ES-I3 (cell line): ENCODE results near the gene GALNT18.

Source experiments
- H3K36me3 ChIP-seq: 2 replicates; pipeline ENCODE4 v1.6.1; 2013; ENCODE audit warnings: mild to moderate bottlenecking, low read length, control low read depth, moderate library complexity; ENCODE audit not compliant: insufficient read depth
- H3K4me1 ChIP-seq: 2 replicates; pipeline ENCODE4 v1.6.1; 2013; ENCODE audit warnings: mild to moderate bottlenecking, control low read depth, low read length; ENCODE audit not compliant: insufficient read depth
- H3K9ac ChIP-seq: 2 replicates; pipeline ENCODE4 v1.6.1; 2013; ENCODE audit warnings: low read depth, mild to moderate bottlenecking, low read length, moderate library complexity
- H3K9me3 ChIP-seq: 2 replicates; pipeline ENCODE4 v1.6.1; 2013; ENCODE audit warnings: mild to moderate bottlenecking, low read length, moderate library complexity; ENCODE audit not compliant: control insufficient read depth, insufficient read depth

Gene GALNT18

DNA sequence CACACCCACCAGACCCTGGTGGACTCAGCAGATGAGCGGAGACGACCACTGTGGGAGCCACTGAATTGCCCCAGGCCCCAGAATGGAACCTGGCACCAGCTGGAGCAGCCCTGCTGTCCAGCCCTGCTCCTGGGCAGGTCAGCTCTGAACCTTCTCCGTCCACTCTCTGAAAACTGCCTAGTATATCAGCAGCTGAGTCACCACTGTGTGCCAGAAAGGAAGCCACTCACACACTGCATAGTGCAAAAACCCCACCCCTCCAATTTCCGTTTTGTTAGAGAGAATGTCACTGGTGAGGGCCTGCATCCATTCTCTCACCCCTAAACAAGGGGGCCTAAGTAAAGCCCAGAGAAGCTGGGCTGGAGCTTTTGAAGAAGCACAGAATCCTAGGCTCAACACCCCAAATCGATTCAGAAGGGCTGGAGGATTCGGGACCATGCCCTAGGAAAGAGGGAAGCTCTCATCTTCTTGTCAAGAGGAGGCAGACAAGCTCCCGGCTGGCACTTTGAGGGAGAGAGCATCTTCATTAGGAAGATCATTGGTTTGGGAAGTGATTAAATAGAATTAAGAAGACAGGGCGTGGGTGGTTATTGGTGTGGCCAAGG lies 44.5 kb downstream of the GALNT18 start:
- H3K9ac ChIP-seq, result no peak overlapping the region
- H3K9me3 ChIP-seq, result no peaks in the 10 kb centered on the region
- H3K36me3 ChIP-seq, result no peaks in the 10 kb centered on the region
- H3K4me1 ChIP-seq, result no peaks in the 10 kb centered on the region

DNA sequence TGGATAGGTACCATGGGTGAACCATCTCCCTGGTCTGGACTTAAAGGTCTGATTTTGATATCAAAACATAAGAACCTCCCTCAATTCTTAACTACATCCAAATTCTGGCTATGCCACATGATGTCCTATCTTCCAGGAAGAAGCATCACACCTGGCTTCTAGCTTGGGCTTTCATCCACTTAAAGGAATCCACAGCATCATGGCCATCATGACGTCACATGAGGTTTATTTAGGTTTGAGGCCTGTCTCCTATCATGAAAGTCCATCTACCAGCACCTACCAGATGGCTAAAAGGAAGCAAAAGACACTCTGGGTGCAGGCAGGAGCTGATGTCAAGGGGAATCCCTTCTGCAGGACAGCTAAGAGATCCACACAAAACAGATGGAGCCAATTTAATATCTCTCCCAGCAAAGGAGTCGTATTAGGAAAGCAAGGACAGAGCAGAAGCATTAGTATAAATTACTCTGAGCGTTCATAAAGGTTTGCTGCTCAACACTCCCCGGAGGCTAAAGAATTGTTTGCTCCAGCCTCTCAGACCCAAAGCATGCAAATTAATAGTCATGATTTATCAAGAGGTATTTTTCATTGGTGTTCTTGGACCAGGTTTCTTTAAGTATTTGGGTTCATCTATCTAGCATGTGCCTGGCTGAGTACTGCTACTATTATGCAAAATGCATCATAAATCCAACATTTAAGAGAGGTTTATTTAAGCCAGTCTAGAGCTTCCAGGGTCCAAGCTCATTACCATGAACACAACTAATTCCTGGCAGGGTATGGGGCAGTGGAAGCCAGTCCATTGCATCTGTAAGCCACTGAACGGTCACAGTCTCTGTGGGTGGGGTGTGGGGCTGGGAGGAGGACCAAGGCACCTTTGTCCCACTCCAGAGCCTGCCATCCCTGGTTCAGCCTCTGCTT lies 47.2 kb downstream of the GALNT18 start:
- no peaks in the 10 kb centered on the region for H3K4me1 ChIP-seq
- no peaks in the 10 kb centered on the region for H3K9me3 ChIP-seq
- H3K36me3 ChIP-seq, result no peaks in the 10 kb centered on the region
- no peak overlapping the region for H3K9ac ChIP-seq

DNA sequence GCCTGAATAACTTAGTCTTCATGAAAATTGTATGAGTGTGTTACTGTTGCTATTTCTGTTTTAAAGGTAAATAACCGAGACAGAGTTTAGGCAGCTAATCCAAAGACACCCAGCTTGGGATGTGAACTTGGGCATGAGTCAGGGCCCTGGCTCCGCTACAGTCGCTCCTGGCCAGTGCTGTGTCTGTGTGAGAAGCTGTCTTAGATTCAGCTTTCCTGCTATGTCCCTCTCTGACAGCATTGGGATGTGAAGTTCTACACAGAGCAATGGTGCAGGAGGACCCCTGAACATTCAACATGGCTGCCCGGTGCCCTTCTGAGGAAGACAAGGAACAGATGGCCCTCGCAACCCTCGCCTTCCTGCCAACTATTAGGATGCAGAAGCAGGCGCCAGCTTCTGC lies 49.4 kb downstream of the GALNT18 start:
- H3K4me1 ChIP-seq, result no peaks in the 10 kb centered on the region

DNA sequence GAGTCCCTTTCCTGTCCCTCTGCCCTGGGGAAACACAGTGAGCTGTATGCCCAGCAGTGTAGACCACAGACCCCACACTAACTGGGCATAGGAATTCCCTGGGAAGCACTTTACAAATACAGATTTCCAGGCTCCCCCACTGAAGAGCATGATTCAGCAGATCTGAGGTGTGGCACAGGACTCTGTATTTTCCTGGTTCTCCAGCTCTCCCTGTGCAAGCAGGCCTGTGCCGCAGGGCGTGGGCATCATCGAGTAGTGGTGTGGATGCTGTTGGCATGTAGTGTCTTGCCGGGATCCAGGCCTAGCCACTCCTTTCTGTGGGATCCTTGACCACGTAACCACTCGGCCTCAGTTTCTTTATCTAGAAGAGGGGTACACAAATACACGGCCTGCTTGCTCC lies 49.9 kb downstream of the GALNT18 start:
- no peaks in the 10 kb centered on the region for H3K36me3 ChIP-seq
- H3K9ac ChIP-seq, result no peak overlapping the region
- 0 out of 2 replicates have a peak, but pooled peaks cover 2% of the 10 kb centered on the region for H3K4me1 ChIP-seq
- H3K9me3 ChIP-seq, result no peaks in the 10 kb centered on the region

More for the DNA sequence above, 49.4 kb downstream of the GALNT18 start:
- H3K36me3 ChIP-seq, result no peaks in the 10 kb centered on the region
- H3K9ac ChIP-seq, result no peak overlapping the region
- no peaks in the 10 kb centered on the region for H3K9me3 ChIP-seq

DNA sequence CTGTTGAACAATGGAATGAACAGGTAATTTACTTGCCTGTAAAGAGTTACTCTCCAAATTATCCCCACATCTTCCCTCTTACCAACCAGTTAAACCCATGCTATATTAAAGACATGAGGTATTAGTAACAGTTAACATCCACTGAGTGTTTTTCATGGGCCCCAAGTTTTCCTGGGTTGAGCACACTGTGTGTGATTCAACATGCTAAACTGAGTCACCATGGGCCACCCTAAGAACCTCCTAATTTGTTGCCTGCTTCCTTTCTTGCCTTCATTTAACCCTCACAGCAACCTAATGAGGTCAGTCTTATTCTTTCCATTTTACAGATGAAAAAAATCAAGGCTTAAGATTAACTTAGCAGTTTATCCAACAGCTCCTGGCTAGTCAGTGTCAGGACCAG lies 51.0 kb downstream of the GALNT18 start:
- Histone ChIP-seq H3K9me3 (no peaks in the 10 kb centered on the region), H3K9ac (no peak overlapping the region), H3K4me1 (0 out of 2 replicates have a peak, but pooled peaks cover 4% of the 10 kb centered on the region), H3K36me3 (no peaks in the 10 kb centered on the region)

DNA sequence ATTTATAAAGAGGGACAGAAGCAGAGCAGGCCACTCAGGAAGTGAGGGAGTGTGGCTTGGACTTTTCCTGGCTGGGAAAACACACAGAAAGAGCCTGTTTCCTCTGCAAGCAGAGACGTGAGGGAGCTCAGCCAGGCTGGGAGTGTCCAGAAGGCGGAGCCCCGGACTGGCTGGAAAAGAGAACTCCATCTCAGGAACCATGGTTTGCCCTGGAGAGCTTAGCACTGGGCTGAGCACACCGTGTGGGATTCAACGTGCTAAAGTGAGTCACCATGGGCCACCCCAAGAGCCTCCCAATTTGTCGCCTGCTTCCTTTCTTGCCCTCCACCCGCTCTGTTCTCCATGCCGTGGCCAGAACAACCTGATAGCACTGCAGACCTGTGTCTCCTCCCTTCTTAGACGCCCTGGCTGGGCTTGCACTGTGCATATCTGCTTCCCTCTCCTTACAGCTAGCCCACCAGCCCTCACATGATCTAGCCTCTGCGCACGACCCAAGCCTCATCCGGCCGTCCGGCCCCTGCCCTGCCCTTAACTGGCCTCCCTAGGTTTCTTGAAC lies 51.8 kb downstream of the GALNT18 start:
- Histone ChIP-seq H3K9me3 (no peaks in the 10 kb centered on the region), H3K9ac (no peak overlapping the region), H3K36me3 (no peaks in the 10 kb centered on the region), H3K4me1 (0 out of 2 replicates have a peak, but pooled peaks cover 4% of the 10 kb centered on the region)

DNA sequence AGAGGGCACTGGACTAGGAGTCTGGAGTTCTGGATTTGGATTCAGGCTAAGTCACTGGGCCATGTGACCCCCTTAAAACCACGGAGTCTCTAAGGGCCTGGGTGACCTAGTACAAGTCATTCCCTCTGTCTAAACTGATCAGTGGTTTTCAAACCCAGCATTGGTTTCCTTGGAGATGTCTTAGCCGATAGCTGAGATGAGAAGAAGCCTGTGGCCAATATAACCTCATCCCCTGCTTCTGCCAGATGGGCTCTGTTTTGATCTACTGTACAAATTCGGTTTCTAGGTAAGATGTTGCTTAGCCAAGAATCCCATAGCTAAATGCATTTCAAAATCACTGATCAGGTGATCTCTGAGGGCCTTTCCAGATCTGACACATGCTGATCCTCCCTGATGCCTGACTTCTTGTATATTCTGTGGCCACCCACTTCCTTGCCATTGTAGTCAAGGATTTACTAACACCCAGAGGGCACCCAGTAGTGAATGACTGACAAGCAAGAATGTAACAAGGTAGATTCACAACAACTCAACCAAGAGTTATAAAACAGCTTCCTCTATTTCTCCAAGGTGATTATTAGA lies 53.1 kb downstream of the GALNT18 start:
- Histone ChIP-seq H3K9ac (no peak overlapping the region), H3K36me3 (no peaks in the 10 kb centered on the region), H3K9me3 (no peaks in the 10 kb centered on the region), H3K4me1 (0 out of 2 replicates have a peak, but pooled peaks cover 4% of the 10 kb centered on the region)

DNA sequence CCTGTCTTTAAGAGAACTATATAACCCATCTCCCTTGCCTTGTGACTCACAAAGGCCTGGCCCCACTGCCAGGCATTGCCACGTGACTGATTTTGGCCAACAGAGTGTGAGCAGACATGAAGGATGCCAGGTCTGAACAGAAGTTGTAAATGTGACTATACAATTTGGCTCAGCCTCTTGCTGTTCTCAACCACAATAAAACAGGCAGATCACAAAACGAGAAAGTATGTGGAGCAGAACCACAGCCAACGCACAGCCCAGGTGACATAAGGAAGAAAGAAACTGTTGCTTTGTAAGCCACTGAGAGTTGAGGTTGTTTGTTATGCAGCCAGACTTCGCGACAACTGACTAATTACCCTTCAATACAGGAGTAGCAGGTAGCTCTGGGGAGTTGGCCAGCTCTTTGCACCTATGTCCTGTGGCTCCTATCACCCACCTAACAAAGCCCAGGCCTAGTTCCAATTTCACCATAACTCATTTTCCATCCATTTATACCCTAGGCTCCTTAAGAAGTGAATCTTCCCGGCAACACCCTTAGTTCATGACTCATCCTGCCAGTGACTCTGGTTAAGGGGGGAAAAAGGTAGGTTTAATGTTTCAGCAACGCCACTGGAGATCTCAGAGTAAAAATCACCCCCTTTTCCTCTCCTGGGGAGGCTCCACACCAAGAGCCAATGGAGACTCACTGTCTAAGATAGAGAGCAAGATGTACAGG lies 53.7 kb downstream of the GALNT18 start:
- Histone ChIP-seq H3K36me3 (no peaks in the 10 kb centered on the region), H3K9me3 (no peaks in the 10 kb centered on the region), H3K9ac (no peak overlapping the region), H3K4me1 (0 out of 2 replicates have a peak, but pooled peaks cover 4% of the 10 kb centered on the region)

DNA sequence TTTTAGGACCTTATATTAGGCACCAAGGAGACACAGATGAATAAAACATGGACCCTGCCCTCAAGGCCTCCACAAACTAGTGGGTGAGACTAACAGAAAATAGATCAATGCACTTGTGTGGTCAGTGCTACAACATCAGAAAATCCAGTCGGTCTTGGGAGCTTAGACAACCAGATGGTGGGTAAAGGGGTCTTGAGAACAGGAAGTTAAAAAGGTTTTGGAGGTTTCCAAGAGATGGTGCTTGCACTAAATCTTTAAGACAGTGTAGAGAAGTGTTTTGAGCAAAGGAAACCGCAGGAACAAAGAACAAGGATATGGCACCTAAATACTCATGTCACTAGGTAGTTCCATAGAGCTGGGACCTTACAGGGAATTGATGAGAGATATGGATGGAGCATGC lies 56.2 kb downstream of the GALNT18 start:
- no peak overlapping the region for H3K9ac ChIP-seq
- H3K4me1 ChIP-seq, result 0 out of 2 replicates have a peak, but pooled peaks cover 4% of the 10 kb centered on the region
- no peaks in the 10 kb centered on the region for H3K36me3 ChIP-seq
- H3K9me3 ChIP-seq, result no peaks in the 10 kb centered on the region

DNA sequence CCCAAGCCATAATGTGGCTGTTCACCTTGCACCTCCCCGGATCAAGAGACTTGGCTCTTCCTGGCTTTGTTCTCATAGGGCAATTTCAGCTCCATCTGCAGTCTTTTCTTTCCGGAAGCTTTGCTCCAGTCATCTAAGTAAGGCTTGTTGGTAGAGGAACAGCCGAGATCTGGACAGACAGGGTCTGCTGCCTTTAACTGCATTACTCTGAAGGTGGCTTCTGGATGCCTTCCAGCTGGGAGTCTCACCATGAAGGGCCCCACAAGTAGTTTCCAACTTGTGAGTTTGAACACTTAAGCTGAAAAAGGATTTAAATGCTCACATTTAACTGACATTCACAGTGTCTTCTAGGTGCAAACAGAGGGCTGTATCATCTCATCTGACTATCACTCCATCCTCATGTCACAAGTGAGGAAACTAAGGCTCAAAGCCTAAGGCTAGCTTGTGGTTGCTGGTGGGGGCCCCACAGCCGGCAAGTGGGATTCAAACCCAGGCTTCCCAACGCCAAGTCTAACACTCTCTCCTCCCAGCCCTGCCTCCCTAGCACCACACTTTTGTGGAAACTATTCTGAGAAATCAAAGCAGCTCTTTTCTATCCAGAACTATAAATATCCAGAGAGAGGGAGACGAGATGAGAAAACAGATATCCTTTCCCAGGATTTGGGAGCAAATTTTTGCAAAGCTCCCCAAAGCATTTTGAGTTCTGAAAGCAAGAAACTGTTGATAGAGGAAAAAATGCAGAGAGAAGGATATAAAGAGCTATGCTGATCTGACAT lies 58.4 kb downstream of the GALNT18 start:
- no peaks in the 10 kb centered on the region for H3K9me3 ChIP-seq
- no peaks in the 10 kb centered on the region for H3K36me3 ChIP-seq
- H3K9ac ChIP-seq, result no peak overlapping the region
- 0 out of 2 replicates have a peak, but pooled peaks cover 4% of the 10 kb centered on the region for H3K4me1 ChIP-seq

DNA sequence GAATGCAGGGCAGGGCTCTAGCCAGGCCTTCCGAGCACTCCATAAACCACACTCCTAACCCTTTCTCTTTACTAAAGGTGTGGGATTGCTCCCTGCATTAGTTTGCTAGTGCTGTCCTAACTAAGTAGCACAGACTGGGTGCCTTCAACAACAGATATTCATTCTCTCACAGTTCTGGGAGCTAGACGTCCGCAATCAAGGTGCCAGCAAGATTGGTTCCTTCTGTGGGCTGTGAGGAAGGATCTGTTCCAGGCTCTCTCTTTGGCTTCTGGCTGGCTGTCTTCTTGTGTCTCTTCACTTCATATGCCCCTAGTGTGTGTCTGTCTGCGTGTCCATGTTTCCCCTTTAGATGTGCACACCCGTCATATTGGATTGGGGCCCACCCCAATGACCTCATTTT lies 59.8 kb downstream of the GALNT18 start:
- Histone ChIP-seq H3K4me1 (0 out of 2 replicates have a peak, but pooled peaks cover 3% of the 10 kb centered on the region), H3K36me3 (no peaks in the 10 kb centered on the region), H3K9me3 (no peaks in the 10 kb centered on the region), H3K9ac (no peak overlapping the region)

DNA sequence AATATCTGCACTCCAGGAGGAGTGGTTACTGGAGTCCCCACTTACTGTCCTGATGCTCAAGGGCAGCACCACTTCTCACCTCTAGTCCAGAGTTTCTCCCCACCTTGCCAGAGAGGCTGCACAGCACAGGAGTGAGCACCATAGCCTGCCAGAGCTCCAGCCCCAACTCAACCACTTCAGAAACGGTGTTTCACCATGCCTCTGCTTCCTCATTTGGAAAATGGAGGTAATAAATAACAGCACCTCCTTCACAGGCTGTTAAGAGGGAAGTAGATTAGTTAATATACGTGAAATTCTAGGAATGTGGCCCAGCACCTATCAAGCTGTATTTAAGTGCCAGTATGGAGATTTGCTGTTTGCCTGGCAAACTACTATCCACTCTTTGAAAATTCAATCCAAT lies 63.0 kb downstream of the GALNT18 start:
- Histone ChIP-seq H3K4me1 (no peaks in the 10 kb centered on the region), H3K36me3 (no peaks in the 10 kb centered on the region), H3K9me3 (no peaks in the 10 kb centered on the region), H3K9ac (no peak overlapping the region)

DNA sequence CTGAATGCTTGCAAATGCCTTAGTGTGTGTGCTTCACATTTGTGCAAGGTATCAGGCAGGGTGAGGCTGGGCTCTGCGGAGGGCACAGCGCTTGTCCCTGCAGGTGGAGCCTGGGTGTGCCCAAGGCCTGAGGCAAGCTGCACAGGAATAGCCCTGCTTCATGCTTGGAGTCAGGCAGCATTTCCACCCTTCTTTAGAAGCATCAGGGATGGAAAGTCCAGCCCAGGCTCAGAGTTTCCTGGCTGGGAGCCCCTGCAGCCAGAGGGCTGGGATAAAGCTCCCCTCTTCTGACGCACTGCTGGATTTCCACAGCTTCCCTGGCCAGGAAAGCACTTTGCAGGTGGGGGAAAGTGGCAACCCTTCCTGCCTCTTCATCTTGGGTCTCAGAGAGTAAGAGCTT lies 63.4 kb downstream of the GALNT18 start:
- H3K9me3 ChIP-seq, result no peaks in the 10 kb centered on the region
- H3K4me1 ChIP-seq, result no peaks in the 10 kb centered on the region
- no peak overlapping the region for H3K9ac ChIP-seq
- no peaks in the 10 kb centered on the region for H3K36me3 ChIP-seq
